Stimulated activated CD8-positive, alpha-beta memory T cell treated with anti-CD3 and anti-CD28 coated beads, Interleukin-12 subunit alpha, Interleukin-12 subunit beta, amount 100 ng/mL, for 24 hours (primary cell): Measurements from ENCODE around the gene CD164L2.
A peak's percentile ranks its signal among the peaks of the same experiment; 100 is the strongest.

Experiments
- DNase-seq: peaks from one replicate; pipeline ENCODE4 v3.0.0-alpha.2; 2020; ENCODE audit errors: extremely low read depth

The CD164L2 gene

DNA sequence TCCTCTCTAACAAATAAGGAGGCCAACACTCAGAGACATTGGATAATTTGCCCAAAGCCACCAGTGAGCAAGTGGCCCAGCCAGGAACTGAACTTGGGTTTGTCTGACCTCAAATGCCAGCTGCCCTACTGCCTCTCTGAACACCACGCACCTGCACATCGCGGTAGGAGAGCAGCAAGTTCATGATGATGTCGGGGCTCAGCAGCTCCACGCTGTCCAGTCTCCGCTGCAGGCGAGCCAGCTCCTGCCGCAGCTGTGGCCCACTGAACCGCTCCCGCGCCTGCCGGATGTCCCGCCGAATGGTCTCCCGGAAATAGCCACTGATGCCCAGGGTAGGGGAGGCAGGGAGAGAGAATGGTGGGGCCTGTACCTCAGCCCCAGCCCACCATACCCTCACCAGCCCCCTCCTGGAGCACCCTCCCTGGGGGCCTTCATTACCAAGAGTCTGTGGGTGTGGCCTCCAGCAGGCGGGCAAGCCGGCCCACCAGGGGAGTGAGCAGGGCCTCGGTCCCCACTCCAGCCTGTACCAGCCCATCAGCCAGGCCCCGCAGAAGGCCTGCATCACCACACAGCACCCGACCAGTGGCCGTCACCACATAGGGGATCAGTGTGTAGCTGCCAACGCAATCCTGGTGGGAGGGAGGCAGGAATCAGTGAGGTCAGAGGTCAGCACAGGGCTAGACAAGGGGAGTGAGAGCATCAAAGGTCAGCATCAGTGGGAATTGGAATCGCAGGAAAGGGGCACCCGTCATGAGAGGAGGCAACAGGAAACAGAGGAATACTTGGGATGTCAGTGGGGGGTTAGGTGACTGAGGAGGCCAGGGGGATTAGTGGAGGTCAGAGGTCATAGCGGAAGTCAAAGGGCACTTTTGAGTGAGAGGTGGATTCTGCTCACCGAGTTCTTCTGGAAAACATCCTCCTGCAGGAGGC, 19.1 kb downstream of the CD164L2 start:
- no peak for DNase-seq

DNA sequence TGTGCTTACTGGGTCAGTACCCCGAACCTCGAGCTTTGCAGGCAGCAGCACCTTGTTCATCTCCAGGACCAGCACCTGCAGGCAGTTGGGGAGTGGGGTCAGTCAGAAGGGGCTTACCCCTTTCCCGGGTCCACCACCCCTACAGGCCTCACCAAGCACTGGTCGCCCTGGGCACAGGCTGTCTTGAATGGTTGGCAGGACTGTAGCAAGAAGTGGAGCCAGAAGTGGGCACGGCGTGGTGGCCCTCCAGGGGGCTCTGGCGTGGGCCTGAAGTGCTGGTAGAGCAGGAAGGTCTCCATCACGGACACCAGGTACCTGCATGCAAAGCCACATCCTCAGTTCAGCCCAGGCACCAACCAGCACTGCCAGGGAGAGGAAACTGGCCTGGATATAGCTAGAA, 21.6 kb downstream of the CD164L2 start:
- no peak for DNase-seq

DNA sequence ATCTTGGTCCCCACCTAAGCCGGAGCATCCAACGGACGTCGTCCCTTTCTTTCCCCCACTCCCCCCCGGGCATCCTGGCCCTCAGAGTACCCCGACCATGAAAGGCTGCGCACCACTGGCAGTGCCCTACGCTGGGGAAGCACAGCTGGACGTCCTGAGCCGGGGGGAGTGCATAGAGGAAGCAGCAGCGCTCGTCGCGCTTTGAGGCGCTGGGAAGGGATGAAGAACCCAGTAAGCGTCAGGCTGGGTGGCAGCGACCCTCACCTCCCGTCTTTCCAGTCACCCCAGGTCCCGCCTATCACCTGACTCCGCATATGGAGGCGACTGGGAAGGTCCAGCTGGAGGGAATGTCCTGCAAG, 22.1 kb downstream of the CD164L2 start:
- DNase-seq: no peak

DNA sequence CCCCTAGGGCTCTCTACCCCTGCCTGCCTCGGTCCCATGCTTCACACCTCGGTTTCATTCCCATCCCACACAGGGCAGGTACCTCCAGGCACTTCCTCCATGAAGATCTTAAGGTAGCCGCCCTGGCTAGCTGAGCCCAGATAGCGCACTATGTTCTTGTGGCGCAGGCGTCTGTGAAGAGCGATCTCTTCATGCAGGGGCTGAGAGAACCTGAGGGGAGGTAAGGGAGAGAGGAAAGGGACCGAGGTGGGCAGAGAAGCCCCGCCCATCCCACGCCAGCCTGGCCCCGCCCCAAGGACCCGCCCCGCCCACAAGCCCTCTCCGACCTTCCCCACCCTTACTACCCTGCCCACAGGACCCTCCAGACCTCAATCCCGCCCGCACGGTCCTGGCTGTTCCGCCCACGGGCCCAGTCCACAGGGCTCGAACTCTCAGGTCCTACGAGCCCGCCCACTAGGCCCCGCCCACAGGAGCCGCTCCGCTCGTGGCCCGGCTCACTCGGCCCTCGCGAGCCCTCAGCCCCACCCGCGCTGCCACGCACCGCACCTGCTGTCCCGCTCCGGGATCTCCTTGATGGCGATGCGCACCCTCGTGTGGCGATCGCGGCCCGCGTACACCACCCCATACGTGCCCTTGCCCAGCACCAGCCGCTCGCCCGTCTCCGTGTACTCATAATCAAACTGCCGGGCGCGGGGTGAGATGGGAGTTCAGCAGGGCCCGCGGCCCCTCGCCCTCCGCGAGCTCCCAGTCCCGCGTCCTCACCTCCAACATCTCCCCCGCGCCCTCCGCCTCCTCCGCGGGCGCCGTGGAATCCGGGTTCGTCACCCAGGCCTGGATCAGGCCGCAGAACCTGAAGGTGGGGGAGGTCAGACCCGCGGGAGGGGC, 22.7 kb downstream of the CD164L2 start:
- no peak for DNase-seq

DNA sequence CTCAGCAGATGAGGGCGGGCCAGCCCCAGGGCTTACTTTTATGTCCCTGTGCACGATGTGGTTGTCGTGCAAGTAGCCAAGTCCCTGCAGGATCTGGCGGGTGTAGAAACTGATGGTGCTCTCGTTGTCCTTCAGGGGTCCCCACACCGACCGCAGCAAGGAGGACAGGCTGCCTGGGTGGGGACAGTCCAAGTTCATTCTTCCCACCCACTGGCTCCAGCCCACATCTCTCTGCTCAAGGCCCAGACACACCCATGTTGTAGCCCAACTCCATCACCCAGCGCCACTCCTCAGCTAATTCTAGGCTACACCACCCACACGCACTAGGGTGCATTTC, 23.3 kb downstream of the CD164L2 start:
- no peak for DNase-seq

DNA sequence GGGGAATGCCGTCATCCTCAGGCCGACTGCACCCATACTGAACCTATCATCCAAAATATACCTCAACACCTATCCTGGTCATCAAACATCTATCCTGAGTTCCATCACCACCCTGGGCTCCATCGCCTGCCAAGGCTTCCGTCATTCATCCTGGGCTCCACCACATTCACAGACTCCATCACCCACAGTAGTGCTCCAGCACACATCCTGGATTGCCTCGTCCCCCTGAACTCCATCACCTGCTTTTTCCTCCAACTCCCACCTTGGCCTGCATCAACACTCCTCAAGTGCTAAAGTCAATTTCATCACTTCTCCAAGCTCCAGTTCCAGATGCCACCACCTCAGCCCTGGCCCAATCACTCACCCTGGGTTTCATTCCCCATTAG, 24.2 kb downstream of the CD164L2 start:
- no peak for DNase-seq

DNA sequence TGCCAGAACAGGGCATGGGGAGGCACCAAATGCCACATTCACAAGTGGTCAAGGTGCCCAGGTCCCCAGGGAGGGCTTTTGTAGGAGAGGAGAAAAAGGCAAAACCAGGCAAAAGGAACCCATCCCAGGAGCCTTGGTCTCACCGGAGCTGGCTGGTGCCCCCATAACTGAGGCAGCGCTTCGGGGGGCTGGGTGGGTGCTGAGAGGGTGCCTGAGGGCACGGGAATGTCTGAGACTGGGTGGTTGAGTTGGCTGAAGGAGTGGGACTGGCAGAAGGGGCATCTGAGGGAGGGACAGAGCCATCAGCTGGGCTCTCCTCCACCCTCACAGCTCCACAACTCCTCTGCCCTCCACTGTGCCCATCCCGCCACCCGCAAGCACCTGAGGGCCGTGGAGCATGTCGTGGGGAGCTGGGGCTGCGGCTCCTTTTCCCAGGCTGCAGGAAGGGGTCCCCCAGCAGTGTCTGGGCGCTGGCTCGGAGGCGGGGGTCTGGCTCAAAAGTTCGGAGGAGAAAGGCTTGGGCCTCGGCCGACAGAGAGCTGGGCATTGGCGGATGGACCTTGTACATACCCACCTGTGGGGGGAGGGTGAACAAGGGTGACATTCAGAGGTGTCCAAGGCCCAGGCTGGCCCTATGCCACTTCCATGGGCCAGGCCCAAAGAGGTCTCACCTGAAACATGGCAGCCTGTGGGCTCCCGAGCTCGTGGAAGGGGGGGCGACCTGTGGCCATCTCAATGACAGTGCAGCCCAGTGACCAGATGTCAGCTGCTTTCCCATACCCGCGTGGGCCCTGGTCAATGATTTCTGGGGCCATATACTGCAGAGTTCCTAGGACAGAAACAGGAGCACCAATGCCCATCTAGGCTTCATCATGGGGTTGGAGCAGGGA, 24.9 kb downstream of the CD164L2 start:
- DNase-seq: no peak

DNA sequence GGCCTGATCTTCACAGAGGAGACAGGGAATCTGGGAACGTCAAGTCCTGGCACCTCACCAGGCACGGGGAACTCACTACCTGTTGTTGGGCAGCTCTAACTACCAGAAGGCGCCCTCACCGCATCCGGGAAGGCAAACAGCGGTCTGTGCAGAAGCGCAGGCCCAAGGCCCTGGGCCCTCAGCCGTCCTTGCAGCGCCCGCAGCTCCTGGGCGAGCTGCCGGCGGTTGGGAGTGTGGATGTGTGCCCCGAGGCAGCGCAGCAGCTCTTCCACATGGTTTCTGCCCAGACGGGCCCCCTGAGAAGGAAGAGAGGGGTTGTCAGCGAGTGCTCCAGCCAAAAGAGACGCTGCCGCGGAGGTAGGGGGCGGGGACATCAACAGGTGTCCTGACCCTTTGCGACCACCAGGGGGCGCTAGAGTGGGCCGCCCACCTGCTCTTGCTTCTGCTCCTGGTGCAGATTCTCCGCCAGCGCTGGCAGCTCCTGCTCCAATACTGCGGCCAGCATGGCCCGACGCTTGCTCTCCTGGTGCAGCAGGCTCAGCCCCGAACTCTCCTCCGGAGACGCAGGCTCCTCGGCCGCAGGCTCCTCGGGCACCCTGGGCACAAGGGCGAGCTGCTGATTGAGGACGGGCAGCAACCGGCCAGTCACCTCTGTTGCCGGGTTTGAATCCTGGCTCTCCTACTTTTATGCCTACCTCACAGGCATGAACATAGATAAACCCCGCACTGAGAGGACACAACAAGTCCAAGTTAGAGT, 25.7 kb downstream of the CD164L2 start:
- DNase-seq: peak; percentile 48

DNA sequence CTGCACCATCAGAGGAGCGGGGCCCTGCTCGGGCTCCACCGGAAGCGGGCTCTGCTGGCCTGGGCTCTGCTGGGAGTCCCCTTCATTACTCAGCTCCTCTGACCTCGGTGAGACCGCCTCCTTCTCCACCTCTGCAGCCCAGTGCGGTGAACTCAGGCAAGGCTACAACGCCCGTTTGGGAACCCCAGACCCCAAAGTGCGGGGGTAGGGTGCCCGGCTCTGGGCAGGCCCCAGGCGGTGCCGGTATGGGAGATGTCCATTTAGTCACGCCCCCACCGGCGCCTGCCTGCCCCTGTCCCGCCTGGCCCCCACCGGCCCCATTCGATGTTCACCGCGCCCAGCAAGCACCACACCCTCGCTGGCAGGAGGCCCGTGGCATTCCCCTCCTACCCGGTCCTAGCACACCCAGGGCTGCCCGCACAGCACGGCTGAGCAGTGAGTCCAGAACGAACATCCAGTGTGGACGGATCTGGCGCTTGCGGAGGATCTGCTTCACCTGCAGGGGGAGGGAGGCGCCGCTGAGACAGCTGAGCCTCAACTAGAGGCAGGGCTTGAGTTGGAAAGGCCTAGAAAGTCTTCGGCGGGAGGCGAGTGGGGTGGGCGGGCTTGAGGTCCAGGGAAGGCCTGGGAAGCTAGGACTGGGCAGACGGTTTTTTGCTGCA, 26.4 kb downstream of the CD164L2 start:
- DNase-seq: no peak

DNA sequence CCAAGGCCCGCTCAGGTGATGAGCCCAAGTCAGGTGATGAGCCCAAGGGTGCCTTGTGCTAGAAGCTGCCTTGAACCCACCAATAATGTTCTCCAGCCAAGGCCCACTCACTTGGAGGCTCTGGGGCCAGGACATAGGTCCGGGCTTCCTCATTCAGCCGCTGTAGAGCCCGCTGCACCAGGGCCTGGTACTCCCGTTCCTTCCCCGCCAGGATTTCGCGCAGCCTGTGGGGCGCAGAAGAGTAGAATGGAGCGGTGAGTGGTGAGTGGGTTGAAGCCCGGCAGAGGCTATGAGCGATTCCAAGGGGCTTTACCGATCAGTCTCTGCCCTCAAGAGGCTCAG, 26.9 kb downstream of the CD164L2 start:
- no peak for DNase-seq

DNA sequence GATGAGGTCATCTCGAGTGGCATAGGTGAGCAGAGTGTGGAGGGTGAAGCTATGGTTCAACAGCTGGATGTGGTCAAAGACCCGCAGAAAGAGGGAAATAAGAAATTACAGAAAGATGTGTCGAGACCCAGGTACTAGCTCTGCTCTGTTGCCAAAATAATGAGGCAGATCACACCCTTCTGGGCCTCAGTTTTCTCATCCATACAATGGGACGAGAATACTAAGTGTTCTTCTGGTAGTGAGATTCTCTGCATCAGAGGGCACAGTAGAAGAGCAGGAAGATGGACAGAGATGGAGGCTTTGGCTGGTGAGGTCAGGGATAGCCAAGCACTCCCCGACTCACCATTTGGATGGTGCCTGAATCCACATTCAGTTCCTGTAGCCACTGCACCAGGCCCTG, 27.4 kb downstream of the CD164L2 start:
- DNase-seq: no peak

DNA sequence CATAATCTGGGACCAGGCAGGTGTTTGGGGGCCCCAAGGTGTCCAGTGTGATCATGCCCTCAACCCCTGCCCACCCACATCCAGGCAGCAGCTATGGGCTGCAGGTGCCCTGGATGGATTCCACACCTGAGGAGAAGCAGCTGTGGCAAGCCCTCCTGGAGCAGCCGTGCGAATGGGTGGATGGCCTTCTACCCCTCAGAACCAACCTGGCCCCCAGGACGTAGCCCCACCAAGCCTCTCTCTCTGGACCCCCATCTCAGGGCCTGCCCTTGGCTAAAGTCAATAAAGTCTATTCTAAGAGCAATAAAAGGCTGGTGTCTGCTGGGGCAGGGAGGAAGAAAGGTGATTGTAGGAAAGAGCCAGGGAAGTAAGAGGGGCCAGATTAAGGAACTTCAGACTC, 29.5 kb downstream of the CD164L2 start:
- DNase-seq: no peak

DNA sequence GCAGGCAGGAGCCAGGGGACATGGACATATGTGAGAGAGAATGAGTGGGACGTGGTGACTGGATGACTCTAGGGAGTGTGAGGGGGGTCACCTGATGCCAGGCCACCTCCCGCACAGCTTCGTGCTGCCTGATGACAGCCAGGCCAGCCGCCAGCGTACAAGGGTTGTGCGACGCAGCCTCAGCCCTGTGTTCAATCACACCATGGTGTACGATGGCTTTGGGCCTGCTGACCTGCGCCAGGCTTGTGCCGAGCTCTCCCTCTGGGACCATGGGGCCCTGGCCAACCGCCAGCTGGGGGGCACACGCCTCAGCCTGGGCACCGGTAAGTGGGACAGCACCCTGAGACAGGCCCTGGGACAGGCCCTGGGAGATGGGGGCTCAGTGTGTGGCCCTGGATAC, 30.0 kb downstream of the CD164L2 start:
- no peak for DNase-seq

DNA sequence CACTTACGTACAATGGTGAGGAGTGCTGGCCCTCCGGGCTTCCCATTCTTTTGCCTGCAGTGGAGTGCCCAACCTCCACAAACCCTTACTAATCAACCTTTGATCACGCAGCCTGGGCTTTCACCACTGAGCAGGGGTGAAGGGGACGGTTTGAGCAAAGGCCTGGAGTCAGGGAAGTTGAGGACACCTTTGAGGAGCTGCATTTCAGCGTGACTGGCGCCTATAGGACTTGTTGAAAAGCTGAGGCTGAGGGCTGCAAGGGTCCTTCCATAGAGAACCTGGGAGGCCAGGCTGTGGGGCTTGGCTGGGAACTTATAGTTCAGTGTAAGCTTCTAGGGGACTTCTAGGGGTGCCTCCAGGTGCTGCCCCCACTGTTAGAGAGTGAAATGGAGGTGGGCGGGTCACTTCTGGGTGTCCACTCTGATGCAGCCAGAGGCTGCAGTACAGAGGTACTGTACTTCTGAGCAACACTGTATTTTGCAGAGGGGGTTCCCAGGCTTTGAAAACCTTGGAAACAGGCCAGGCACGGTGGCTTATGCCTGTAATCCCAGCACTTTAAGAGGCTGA, 31.5 kb downstream of the CD164L2 start:
- no peak for DNase-seq

DNA sequence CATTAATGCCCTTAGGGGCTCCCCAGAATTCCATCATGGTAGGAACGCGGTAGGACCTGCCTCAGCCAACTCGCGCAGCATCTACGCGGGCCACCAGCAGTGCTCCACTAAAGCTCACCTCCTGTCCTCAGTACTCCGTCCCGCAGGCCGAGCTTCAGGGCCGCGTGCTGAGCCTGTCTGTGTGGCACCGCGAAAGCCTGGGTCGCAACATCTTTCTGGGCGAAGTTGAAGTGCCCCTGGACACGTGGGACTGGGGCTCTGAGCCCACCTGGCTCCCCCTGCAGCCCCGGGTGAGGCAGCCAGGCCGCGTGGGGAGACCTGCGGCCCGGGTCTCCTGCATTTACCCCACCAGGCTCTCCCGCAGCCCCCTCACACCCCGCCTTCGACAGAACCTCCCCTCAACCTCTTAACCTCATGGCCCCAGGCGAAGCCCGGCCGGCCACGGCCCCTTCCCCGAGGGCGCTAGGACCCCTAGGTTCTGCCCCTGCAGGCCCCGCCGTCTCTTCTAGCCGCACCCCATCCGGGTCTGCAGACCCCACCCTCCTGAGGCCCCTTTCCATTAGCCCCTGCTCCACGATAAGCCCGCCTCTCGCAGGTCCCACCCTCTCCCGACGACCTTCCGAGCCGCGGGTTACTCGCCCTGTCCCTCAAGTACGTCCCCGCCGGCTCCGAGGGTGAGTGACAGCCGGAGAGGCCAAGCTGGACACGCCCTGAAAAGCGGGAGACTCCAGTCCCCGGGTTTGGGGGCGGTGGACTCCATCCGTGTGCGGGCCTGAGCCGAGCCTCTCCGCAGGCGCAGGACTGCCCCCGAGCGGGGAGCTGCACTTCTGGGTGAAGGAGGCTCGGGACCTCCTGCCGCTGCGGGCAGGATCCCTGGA, 32.2 kb downstream of the CD164L2 start:
- DNase-seq: no peak

DNA sequence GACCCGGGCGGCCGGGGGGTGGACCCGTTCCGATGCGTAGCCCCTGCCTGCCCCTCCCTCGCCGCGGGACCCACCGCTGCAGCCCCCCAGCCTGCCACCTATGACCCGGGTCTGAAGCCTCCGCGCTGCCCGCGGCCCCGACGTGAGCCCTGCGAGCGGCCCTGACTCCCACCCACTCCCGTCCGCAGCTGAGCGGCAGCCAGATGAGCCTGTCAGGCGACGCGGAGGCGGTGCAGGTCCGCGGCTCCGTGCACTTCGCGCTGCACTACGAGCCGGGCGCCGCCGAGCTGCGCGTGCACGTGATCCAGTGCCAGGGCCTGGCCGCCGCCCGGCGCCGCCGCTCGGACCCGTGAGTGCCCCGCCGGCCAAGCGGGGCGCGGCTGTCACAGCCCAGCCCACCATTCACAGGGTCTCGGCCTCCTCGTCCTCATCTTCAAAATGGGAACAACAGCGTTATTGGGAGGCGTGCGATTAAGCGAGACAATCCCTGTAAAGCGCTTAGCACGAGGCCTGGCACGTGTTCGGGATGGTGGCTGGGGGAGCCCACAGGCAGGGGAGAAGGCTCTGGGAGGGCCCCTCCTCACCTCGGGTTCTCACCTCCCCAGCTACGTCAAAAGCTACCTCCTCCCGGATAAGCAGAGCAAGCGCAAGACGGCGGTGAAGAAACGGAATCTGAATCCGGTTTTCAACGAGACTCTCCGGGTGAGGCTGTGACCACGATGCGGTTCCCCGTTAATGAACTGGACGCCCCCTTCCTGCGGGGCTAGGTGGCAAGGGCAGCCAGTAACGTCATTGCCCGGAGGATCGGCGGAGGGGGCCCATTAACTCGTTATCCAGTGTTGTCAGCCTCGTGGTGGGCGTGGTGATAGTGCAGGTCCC, 33.1 kb downstream of the CD164L2 start:
- DNase-seq: no peak

DNA sequence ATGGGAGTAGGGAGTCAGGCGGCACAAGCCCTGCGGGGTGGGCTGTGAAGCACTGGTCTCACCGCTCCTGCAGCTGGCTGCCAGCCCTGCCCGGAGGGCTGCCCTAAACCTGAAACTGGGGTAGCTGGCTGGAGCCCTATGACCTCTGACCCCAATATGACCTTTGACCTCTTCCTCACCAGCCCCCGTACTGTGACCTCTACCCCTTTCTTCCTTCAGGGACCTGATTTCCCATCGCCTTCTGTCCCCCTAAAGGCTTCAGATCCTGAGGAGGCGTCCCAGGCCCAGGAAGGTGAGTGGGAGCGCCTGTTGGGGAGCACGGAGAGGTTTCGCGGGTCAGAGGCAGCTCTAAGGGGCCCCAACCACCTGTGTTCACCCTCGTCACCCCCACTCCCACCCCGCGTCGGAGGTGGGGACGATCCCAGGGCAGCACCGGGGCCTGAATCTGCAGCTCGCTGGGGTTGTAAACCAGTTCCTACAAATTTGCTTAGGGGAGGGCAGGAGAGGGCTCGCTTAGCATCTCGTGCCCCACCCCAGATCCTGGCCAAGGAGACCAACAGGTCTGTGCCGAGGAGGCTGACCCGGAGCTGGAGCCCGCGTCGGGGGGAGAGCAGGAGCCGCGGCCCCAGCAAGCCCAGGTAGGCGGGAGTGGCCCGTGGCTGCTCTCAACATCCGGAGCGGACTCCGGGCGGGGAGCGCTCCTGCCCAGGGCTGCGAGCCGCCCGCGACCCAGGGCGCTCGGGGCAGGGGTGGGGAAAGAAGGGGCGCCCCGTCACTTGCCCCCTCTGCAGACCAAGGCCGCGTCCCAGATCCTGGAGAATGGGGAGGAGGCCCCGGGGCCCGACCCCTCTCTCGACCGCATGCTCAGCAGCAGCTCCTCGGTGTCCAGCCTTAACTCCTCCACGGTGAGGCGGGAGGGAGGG, 34.0 kb downstream of the CD164L2 start:
- no peak for DNase-seq
